Measurements from ENCODE around the gene GPR87.

GPR87 gene

DNA sequence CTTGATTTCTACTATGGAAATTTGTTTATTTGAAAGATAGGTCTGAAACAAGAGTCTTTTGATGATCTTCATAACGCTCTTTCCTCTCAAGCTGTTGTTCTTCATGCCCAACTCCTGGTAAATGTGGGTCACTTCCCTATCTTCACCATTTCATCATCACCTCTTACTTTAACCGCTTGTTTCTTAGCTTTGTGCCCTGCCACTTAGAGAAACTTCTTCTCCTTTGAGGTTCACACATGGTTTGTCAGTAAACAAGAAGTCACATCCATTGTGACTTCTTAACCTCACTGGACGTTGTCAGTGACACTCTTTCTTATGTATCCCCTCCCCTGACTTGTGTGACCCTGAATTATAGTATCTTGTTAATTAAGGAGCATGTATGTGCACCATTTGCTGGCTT, 29.7 kb upstream of the GPR87 start:
- Histone ChIP-seq H3K9ac (ENCODE audit: insufficient read length) (no peak overlapping the region), H3K27ac (no peak overlapping the region), H3K9me3 (ENCODE audit: low read depth, low read length) (no peaks in the 10 kb centered on the region), H3K4me3 (no peak overlapping the region), H3K36me3 (ENCODE audit: insufficient read depth, low read length) (no peaks in the 10 kb centered on the region)
- DNase-seq (ENCODE audit: low read depth, low spot score) = no peak
- TF ChIP-seq FOXP2 (optimal IDR thresholded peaks at IDR 0.05; ENCODE audit: control extremely low read depth, extremely low read length, insufficient read depth) (no peak), POLR2AphosphoS5 (IDR thresholded peaks at IDR 0.05; ENCODE audit: borderline replicate concordance, low read depth, low read length) (no peak), EZH2 (IDR thresholded peaks at IDR 0.05) (no peak)

DNA sequence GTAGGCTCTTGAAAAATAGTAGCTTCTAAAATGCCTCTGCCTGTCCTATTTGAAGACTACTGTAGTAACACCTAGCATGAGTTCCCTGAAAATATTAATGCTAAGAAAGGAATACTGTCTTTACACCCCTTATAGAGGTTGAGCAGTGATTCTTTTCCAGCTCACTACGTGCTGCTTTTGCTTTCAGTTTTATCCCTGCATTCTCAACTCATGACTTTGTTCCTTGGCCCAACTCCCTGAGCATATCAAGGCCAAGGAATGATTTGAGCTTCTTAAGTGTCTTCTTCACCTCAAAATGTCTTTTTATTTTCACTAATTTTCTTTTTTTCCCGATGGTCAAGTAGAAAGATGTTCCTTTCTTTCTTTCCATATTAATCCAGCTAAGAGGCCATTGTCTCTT, 29.2 kb upstream of the GPR87 start:
- no peak for DNase-seq (ENCODE audit: low read depth, low spot score)
- TF ChIP-seq EZH2 (IDR thresholded peaks at IDR 0.05) (no peak), POLR2AphosphoS5 (IDR thresholded peaks at IDR 0.05; ENCODE audit: borderline replicate concordance, low read depth, low read length) (no peak), FOXP2 (optimal IDR thresholded peaks at IDR 0.05; ENCODE audit: control extremely low read depth, extremely low read length, insufficient read depth) (no peak)
- Histone ChIP-seq H3K4me3 (no peak overlapping the region), H3K27ac (no peak overlapping the region), H3K9ac (ENCODE audit: insufficient read length) (no peak overlapping the region), H3K9me3 (ENCODE audit: low read depth, low read length) (no peaks in the 10 kb centered on the region), H3K36me3 (ENCODE audit: insufficient read depth, low read length) (no peaks in the 10 kb centered on the region)

DNA sequence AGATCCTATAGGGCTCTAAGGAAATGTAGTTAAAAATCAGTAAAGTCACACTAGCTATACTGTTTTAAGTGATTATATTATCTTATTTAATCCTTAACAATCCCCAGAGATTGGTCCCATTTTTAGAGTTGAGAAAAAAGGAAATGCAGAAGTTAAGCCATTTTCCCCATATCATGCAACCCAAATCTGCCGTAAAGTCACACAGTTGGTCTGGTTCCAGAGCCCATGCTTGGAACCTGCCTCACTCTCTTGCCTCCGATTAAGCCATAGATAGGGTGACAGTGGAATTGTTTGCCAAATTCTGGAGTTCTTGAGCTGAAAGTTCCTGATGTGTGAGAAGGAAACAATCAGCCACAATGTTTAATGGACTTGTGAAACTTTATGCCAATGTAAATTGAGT, 15.1 kb upstream of the GPR87 start:
- Histone ChIP-seq H3K4me3 (no peak overlapping the region), H3K9ac (ENCODE audit: insufficient read length) (no peak overlapping the region), H3K36me3 (ENCODE audit: insufficient read depth, low read length) (no peaks in the 10 kb centered on the region), H3K9me3 (ENCODE audit: low read depth, low read length) (no peaks in the 10 kb centered on the region), H3K27ac (no peak overlapping the region)
- no peak for TF ChIP-seq EZH2 (IDR thresholded peaks at IDR 0.05)
- no peak for DNase-seq (ENCODE audit: low read depth, low spot score)

DNA sequence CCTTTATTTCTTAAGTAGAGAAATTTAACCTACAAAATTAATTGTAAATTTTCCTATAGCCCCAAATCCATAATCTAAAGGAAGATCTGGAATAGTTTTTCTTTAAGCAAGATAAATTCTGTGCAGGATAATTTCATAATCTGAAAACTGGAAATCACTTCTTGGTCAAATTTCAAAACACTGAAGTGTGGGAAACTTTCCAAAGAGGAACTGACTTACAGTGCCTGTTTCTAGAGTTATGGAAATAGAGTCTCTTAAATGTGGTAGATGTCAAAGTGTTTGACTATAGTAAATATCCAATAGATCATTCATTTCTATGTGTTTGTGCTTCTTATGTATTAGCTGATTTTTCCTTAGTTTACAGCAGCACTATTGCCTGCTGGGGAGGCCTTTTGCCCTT, 14.3 kb upstream of the GPR87 start:
- no peak for DNase-seq (ENCODE audit: low read depth, low spot score)
- Histone ChIP-seq H3K27ac (no peak overlapping the region), H3K9me3 (ENCODE audit: low read depth, low read length) (no peaks in the 10 kb centered on the region), H3K36me3 (ENCODE audit: insufficient read depth, low read length) (no peaks in the 10 kb centered on the region), H3K9ac (ENCODE audit: insufficient read length) (no peak overlapping the region), H3K4me3 (no peak overlapping the region)
- TF ChIP-seq EZH2 (IDR thresholded peaks at IDR 0.05) = no peak
- no peak for TF ChIP-seq POLR2AphosphoS5 (IDR thresholded peaks at IDR 0.05; ENCODE audit: borderline replicate concordance, low read depth, low read length)
- no peak for TF ChIP-seq FOXP2 (optimal IDR thresholded peaks at IDR 0.05; ENCODE audit: control extremely low read depth, extremely low read length, insufficient read depth)

DNA sequence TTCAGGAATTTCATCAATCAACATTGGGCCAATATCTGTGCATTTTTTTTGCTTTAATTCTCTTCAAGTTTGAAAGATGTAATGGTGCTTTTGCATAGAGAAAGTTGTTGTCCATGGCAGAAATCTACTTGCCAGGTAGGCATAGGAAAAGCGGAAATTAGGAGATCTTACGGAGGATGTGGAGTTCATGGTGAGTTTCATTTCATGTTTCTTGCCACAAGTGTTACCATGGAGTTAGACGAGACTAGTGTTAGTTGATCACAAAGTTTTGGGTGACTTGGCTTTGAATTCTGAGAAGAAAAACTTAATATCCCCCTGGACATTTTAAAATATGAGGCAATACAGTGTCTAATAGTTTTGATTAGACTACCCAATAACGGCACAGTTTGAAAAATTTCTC, 13.8 kb upstream of the GPR87 start:
- no peak overlapping the region for H3K4me3 ChIP-seq
- H3K36me3 ChIP-seq (ENCODE audit: insufficient read depth, low read length) = no peaks in the 10 kb centered on the region
- TF ChIP-seq FOXP2 (optimal IDR thresholded peaks at IDR 0.05; ENCODE audit: control extremely low read depth, extremely low read length, insufficient read depth) = no peak
- TF ChIP-seq EZH2 (IDR thresholded peaks at IDR 0.05) = no peak
- no peak for TF ChIP-seq POLR2AphosphoS5 (IDR thresholded peaks at IDR 0.05; ENCODE audit: borderline replicate concordance, low read depth, low read length)
- DNase-seq (ENCODE audit: low read depth, low spot score) = no peak
- no peak overlapping the region for H3K9ac ChIP-seq (ENCODE audit: insufficient read length)
- H3K27ac ChIP-seq = no peak overlapping the region
- H3K9me3 ChIP-seq (ENCODE audit: low read depth, low read length) = no peaks in the 10 kb centered on the region

DNA sequence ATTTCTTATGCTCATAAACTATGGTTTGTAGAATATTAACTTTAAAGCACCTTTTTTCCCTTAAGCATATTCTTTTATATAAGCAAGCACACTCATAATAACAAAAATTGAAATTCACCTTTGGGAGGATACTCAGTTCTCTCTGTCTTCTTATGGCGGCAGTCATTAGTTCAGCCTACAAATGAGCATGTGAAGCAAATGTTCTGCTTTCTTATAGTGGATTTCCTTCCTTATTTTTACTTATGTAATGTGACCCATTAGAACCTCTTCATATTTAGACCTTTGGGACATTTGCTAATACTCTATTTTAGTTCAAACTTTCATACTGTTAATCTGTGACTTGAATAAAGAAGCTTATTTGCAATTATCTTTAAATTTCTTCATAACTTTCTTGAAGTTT, 12.7 kb upstream of the GPR87 start, which contains the start of gene P2RY13:
Gene P2RY13 (minus strand): TSS at position 187 of the 400 bp plus-strand sequence. CDS start 21 bp downstream, at position 166.
- Histone ChIP-seq H3K27ac (no peak within 1 kb of the TSS), H3K9me3 (ENCODE audit: low read depth, low read length) (no peaks in the 10 kb centered on the region), H3K36me3 (ENCODE audit: insufficient read depth, low read length) (no peaks in the 10 kb centered on the region), H3K9ac (ENCODE audit: insufficient read length) (no peak within 1 kb of the TSS), H3K4me3 (no peak within 1 kb of the TSS)
- TF ChIP-seq EZH2 (IDR thresholded peaks at IDR 0.05) (no peak), FOXP2 (optimal IDR thresholded peaks at IDR 0.05; ENCODE audit: control extremely low read depth, extremely low read length, insufficient read depth) (no peak), POLR2AphosphoS5 (IDR thresholded peaks at IDR 0.05; ENCODE audit: borderline replicate concordance, low read depth, low read length) (no peak)
- DNase-seq (ENCODE audit: low read depth, low spot score) = no peak

DNA sequence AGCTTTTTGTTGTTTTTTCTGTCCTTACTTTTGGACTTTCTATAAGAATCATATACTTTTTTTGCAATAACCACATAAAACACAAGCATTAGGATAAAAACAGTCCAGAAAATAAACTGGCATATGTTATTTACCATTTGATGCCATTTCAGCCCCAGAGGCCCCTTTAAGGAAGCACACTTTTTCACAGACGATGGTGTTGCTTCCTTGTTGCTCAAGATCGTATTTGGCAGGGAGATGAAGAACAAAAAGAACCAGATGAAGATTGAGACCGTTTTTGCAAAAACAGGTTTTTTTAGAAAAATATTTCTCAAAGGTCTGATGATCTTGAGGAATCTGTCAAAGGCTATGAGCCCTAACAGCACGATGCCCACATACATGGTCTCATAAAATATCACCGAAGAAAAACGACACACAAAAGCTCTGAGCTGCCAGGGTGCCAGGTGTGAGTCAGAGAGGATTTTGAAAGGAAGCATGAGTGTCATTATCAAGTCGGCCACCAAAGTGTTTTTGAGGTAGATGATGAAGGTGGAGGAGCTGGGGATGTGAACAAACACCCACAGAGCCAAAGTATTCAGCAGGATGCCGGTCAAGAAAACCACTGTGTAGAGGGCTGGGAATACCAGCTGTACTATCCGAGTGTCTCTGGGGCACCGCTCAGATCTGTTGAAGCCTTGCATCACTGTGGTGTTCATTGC, 11.8 kb upstream of the GPR87 start:
- H3K36me3 ChIP-seq (ENCODE audit: insufficient read depth, low read length) = no peaks in the 10 kb centered on the region
- H3K9me3 ChIP-seq (ENCODE audit: low read depth, low read length) = no peaks in the 10 kb centered on the region
- no peak overlapping the region for H3K4me3 ChIP-seq
- TF ChIP-seq EZH2 (IDR thresholded peaks at IDR 0.05) (no peak), POLR2AphosphoS5 (IDR thresholded peaks at IDR 0.05; ENCODE audit: borderline replicate concordance, low read depth, low read length) (no peak), FOXP2 (optimal IDR thresholded peaks at IDR 0.05; ENCODE audit: control extremely low read depth, extremely low read length, insufficient read depth) (no peak)
- H3K27ac ChIP-seq = no peak overlapping the region
- H3K9ac ChIP-seq (ENCODE audit: insufficient read length) = no peak overlapping the region
- DNase-seq (ENCODE audit: low read depth, low spot score) = no peak

DNA sequence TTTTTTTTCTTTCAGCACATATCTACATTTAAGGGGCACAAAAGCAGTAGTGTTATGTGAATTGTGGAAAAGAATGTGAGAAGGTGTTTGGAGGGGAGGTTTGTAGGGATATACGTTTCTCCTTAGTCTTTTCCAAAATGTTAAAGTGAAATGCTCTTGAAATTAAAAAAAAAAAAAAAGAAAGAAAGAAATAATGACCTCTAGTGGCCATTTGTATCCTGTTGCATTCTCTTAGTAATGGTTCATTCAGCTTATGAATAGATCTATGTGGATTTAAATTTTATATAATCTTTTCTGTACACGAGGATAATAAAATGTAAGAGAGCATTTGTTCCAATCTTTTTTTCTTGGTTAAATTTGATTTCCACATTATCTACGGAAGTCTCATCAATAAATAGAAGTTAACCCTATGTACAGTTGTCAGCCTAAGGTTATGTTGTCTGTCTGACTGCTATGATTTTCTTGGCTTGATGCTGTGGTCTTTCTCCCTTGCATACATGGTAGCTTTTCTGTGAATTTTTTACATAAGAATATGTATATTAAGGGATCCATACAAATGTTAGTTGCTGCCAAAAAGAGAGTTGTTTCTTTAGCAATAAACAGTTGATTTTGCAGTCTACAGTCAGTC, 11.1 kb upstream of the GPR87 start:
- Histone ChIP-seq H3K9me3 (ENCODE audit: low read depth, low read length) (no peaks in the 10 kb centered on the region), H3K27ac (no peak overlapping the region), H3K36me3 (ENCODE audit: insufficient read depth, low read length) (no peaks in the 10 kb centered on the region), H3K4me3 (no peak overlapping the region), H3K9ac (ENCODE audit: insufficient read length) (no peak overlapping the region)
- TF ChIP-seq EZH2 (IDR thresholded peaks at IDR 0.05) (no peak), FOXP2 (optimal IDR thresholded peaks at IDR 0.05; ENCODE audit: control extremely low read depth, extremely low read length, insufficient read depth) (no peak), POLR2AphosphoS5 (IDR thresholded peaks at IDR 0.05; ENCODE audit: borderline replicate concordance, low read depth, low read length) (no peak)
- no peak for DNase-seq (ENCODE audit: low read depth, low spot score)

DNA sequence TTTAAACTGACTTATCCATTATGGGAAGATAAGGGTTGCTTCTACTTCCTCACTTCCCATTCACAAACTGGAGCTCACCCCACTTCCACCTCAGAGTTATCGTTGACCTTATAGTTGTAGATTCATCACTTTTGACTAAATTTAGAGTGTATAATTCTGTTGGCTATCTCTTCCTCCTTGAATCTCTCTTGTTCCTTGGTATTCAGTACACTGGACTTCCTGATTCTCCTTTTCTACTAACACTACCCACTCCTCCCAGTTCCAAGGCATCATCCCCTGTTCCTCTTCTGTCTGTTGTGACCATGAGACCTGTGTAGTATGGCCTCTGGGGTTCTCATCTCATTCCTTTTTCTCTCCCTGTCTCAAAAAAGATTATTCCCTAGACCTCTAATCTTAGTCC, 5.9 kb upstream of the GPR87 start:
- TF ChIP-seq FOXP2 (optimal IDR thresholded peaks at IDR 0.05; ENCODE audit: control extremely low read depth, extremely low read length, insufficient read depth) = no peak
- no peak for TF ChIP-seq POLR2AphosphoS5 (IDR thresholded peaks at IDR 0.05; ENCODE audit: borderline replicate concordance, low read depth, low read length)
- no peak for TF ChIP-seq EZH2 (IDR thresholded peaks at IDR 0.05)
- DNase-seq (ENCODE audit: low read depth, low spot score) = no peak
- no peak overlapping the region for H3K27ac ChIP-seq
- H3K9me3 ChIP-seq (ENCODE audit: low read depth, low read length) = no peaks in the 10 kb centered on the region
- no peak overlapping the region for H3K4me3 ChIP-seq
- H3K9ac ChIP-seq (ENCODE audit: insufficient read length) = no peak overlapping the region
- H3K36me3 ChIP-seq (ENCODE audit: insufficient read depth, low read length) = no peaks in the 10 kb centered on the region
